Breast epithelium (tissue), 3 donors: ENCODE measurements around the gene GALM.

Experiments
- POLR2A ChIP-seq: fragments of 450-650 bp; IDR thresholded peaks from one replicate; pipeline ENCODE4 v1.6.1; 2016; ENCODE audit warnings: antibody characterized with exemption, mild to moderate bottlenecking, moderate library complexity
- TF ChIP-seq, protein P1 (sequence below), 3 donors: fragments of 450-650 bp; IDR thresholded peaks; one replicate each; pipeline ENCODE4 v1.5.1; 2016 to 2017; ENCODE audit warnings: antibody characterized with exemption in 3 of 3, mild to moderate bottlenecking in 3 of 3, moderate library complexity in 3 of 3

- TF ChIP-seq, protein P1, sequence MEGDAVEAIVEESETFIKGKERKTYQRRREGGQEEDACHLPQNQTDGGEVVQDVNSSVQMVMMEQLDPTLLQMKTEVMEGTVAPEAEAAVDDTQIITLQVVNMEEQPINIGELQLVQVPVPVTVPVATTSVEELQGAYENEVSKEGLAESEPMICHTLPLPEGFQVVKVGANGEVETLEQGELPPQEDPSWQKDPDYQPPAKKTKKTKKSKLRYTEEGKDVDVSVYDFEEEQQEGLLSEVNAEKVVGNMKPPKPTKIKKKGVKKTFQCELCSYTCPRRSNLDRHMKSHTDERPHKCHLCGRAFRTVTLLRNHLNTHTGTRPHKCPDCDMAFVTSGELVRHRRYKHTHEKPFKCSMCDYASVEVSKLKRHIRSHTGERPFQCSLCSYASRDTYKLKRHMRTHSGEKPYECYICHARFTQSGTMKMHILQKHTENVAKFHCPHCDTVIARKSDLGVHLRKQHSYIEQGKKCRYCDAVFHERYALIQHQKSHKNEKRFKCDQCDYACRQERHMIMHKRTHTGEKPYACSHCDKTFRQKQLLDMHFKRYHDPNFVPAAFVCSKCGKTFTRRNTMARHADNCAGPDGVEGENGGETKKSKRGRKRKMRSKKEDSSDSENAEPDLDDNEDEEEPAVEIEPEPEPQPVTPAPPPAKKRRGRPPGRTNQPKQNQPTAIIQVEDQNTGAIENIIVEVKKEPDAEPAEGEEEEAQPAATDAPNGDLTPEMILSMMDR (IDR thresholded peaks at IDR 0.05): no peak
- no peak for TF ChIP-seq POLR2A
Observed at GRCh38 chr2:38654528-38655381, 11.2 kb upstream of the GALM start.
